HG02588 (cell line): Measurements from ENCODE around the gene TENM4.

ENCODE experiments used
- ATAC-seq: cut with Tn5 transposase; IDR thresholded peaks from one replicate; pipeline ENCODE4 v1.9.1; 2021; ENCODE audit warnings: mild to moderate bottlenecking, moderate library complexity; ENCODE audit not compliant: unreplicated experiment

The TENM4 gene

DNA sequence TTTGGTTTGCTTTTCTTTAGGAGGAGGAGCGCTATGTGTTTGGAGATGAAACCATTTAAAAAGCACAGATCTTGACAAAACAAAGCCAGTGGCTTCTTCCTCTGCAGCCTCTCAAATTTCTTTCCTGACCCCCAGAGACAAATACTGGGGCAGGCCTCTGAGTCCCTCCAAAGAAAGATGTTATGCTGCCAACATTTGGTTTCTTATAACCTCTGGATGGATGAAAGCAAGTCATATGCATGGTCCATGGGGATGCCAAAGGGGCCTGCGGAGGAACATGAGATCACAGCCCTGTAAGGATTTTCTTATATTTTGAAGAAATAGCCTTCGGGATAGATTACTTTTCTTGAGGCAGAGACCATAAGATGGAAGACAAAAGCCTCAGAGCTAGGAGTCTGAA, 179.1 kb downstream of the TENM4 start:
- ATAC-seq: no peak

DNA sequence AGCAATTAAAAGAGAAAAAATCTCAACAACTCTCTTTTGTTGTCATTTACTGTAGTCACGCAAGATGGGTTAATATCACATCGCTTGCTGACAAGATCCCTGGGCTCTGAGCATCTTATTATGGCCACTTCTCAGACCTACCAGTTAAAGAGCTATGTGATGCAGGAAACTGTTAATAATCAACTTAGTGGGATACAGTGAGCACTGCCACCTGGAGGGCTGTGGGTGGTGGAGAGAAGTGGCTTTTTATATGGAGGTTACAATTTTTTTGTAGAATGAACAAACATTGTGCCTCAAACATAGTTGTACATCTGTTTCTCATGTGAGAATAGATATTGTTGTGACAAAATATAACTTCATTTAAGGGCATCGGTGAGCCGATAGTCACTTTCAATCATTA, 181.0 kb downstream of the TENM4 start:
- no peak for ATAC-seq

DNA sequence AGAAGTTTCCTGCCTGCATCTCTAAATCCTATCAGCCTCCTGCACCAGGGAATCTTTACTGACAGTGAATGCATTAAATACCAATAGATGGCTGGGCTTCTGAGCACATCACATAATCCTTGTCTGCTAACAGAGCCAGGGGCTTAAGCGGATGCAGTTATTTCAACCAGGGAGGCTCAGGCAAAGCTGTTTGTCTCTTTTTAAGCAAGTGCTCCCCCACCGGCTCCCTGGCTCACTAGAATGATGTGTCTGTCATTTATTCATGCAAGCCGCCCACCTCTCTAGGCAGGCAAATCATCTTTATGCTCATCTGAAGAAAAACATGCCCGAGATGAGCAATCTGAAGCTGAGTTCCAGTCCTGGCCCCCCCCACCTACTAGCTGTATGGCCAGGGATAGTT, 182.3 kb downstream of the TENM4 start:
- no peak for ATAC-seq

DNA sequence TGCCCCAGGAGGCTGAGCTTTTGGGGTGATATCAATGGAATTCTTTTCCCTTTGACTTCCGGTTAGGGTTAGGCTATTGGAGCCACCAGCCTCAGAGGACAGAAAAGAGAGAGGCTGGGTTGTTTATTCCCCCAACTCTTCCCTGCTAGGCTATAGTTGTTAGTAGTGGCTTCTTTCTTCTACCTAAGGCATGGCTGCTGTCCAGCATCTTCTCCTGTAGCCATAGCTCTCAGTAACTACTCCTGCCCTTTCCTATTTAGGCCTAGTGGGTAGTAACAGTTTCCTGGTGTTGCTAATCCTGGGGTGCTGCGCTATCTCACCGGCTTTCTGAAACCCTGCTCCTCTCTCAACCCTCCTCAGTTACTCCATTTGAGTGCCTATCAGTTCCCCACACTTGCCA, 184.9 kb downstream of the TENM4 start:
- no peak for ATAC-seq

DNA sequence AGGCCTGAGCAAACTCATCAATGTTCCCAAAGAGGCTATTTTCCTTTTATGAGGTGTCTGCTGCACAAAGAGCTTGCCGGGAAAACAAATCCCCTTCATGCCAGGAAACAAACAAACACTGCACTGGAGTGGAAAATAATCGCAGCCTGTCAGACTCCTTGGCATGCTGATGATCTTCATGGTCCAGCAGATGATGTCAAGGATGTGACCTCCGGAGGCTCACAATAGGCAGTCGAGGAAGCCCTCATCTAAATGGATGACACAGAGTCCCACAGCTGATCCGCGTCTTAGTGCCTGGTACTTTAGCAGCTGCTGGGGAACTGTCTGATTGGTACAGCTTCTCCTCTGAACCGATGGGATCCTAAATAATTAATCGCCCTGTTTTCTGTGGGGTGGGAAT, 187.6 kb downstream of the TENM4 start:
- no peak for ATAC-seq

DNA sequence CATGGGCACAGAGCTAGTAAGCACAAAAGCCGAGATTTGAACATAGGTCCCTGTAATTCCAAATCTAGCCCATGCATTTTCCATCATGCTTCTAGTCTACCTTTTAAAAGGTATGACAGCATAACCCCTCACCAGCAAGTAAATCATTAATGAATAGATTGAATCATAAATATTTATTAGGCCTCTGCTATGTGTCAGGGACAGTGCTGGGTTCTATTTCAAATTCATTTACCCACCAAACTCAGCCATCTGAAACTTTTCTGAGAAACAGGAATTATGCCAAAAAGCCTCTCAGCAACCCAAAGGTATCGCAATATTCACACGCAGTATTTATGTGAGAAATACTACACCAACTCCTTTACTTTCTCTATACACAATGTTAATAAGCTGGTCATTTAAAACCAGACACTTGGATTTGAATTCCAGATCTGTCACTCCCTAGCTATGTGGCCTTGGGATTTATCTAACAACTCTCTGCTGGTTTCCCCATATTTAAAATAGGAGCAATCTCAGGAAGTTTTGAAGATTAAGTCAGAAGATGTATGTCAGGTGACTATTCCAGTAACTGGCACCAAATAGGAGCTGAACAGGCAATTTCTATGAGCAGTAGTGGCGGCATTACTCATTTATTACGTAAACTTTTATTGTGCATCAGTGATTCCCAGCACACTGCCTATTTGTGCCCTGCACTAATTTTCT, 191.4 kb downstream of the TENM4 start:
- no peak for ATAC-seq

DNA sequence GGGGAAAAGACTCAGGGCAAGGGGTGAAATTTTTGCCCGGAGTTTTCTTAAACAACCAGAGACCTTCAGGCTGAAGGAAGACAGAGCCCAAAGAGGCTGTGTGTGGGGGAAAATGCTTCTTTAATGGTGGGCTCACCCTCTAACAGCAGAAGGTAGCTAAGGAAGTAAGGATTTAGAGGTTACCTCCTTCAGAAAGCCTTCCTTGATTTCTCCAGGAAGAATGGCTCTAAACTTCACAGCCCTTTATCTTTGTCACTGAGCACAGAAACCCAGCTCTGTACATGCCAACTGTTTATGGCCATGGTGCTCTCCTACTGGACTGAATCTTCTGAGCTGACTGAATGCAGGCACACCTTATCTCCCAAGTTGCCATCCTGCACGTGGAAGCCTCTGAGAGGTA, 196.0 kb downstream of the TENM4 start:
- ATAC-seq: no peak

DNA sequence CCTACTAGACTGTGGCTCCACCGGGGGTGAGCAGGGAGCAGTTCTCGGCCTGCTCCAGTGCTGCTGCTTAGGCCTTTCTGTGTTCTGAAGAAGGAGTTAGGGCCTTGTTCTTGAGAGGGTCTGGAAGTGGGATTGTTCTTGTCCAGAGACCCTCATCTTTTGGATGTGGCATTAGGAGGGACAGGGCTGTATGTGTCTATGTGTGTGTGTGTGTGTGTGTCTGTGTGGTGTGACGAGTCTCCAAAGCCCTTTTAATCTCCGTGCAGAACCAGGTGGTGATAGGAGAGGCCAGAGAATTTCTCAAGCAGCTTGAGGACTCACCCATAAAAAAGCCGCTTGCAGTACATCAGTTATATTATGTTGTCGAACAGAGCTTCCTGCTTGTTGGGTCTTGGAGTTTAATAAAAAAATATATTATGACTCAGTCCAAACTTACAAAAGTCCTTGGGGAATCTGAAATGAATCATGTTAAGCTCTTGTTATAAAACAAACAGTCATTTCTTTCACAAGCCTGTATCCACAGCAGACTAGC, 196.5 kb downstream of the TENM4 start:
- no peak for ATAC-seq

DNA sequence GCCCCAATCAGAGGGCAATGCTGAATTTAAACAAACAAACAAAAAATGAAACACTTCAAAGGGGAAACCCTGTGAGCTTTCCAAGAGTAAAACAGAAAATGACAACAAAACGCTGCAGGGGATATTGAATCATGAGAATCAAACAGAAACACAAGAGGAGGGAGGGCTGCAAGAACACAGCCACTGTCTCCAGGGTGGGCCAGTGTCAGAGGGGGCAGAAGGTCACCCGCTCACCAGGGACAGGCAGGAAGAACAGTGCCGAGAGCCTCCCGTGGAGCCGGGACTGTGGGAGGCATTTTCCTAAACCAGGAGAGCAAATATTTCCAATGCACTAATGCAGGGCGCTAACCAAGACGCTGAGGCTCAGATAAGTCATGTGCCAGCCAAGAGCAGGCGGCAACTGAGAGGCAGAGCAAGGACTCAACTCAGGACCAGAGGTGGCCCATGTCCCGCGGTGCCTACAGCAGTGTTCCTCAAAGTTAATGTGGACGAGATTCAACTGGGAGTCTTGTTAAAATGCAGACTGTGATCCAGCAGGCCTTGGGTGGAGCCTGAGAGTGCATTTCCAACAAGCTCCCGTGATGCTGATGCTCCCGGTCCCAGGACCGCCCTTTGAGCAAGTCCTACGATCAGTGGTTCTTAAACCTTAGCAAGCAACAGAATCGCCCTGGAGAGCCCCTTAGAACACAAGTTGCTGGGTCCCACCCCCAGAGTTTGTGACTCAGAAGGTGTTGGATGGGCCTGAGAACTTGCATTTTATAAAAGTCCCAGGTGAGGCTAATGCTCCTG, 197.2 kb downstream of the TENM4 start:
- no peak for ATAC-seq

DNA sequence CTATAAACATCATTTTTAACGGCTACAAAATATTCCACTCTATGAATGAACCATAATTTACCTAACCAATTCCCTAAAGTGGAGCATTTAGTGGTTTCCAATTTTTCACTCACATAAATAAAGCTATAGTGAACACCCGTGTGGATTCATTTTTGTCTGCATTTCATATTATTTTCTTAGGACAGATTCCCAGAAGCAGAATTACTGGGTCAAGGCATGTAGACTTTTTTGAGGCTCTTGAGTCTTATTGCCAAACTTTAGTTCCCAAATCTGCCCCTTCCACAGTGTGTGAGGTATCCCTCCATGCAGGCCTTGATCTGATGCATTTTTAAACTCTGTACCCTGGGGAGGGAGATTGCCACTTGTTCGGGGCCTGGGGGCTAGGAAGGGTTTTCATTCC, 198.2 kb downstream of the TENM4 start:
- no peak for ATAC-seq

DNA sequence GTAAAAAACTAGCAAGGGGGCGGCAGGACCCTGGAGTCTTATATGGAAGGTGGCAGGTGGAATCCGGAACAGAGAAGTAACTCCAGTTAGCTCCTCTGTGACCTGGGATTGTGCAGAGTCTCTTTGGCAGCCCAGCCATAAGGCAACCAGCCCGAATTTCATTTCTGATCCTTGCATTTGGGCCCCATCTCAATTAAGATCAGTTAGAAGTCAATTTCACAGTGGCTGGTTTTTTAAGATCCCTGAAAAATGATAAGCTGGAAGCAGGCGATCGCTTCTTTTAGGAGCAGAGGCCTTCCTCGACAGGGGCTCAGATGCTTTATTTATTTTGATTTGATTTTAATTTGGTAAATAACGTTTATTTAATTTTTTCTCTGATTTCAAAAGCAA, 199.0 kb downstream of the TENM4 start:
- ATAC-seq: no peak

DNA sequence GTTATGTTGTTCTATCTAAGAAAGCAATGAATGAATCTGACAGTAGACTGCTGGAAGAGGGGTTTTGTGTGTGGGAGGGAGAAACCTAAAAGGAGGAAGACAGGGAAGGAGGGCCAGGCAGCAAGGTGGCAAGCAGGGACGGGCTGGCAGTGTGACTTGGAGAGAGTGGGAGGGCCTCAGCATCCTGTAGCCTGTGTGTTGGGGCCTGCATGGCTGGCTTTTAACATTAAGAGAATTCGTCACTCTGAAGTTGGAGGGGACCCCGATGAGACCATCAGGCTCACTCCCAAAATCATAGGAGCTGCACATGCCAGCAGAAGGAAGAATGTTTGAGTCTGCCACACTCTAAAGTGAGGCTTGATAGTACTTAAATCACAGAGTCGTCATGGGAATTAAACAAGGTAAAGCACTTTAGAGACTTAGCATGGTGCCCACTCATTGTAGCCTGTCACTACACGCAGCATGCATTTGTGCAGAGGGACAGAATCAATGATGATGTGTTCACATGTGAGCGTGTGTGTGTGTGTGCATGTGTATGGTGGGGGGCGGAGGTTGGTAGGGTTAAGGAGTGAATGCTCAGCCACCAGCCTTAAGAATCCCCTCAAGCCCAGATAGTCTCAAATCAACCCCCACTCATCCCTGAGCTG, 199.5 kb downstream of the TENM4 start:
- ATAC-seq: no peak

DNA sequence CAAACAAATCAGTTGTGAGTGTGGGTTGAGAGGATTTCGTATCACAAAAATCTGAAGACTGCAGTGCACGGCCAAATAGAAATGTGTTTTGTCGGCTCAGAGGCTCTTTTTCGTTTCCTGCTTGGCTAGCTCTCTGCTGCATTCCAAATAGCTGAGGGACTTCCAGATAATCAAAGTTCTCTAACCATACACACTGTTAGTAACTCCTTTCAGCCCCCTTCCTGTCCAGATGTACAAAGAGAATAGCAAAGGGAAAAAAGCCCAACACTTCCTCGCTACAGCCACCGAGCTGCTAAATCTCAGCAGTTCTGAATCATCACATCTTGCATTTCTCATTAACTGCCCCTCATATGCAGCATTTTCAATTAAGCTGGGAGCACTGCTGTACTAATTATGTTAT, 203.1 kb downstream of the TENM4 start:
- no peak for ATAC-seq

DNA sequence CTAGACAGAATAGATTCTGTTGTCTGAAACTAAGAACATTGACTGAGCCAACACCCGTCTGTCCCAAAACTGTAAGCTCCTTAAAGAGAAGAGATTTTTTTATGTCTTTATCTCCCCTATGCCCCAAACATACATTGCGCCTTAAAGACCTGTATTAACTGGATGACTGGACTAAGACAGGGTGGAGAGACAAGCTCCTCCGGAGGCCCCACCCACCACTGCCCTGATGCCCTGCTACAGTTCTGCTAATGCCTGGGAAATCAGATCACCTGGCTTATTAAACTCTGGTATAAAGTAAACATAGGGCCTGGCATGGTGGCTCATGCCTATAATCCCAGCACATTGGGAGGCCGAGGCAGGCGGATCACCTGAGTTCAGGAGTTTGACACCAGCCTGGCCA, 203.7 kb downstream of the TENM4 start:
- no peak for ATAC-seq

DNA sequence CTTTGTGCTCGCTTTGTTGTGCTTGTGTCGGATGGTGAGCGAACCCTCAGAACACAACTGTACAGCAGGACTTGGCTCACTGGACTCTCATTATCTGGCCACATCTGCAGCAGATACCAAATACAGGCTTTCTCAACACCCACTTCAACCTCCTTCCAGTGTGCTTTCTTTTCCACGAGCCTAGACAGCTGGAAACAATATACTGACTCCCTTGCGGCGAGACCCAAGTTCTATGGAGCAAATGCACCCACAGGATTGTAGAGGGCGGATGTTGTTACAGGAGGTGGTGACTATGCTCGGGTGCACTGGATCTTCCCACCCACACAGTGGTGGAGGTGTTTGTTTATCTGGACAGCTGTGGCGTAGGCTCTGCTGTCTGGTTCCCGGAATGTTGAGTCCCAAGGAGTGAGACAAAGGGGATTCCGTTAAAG, 204.3 kb downstream of the TENM4 start:
- ATAC-seq: no peak

DNA sequence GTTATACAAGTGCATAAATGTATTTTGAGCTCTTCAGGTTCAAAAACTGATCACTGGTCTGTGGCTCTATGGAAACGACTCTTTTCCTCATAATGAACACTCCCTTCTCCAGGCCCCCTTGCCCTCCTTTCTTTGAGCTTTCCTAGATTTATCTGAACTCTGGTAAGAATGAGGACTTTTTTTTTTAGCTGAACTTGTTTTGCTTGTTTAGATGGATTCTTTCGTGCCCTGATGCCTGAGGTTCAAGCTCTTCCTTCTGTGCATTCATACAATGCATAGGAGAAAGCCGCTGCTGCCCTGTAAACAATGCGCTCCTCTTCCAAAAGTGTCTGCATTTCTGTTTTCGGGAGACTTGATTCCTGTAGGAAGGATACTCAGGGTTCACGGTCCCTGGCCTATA, 205.1 kb downstream of the TENM4 start:
- no peak for ATAC-seq

DNA sequence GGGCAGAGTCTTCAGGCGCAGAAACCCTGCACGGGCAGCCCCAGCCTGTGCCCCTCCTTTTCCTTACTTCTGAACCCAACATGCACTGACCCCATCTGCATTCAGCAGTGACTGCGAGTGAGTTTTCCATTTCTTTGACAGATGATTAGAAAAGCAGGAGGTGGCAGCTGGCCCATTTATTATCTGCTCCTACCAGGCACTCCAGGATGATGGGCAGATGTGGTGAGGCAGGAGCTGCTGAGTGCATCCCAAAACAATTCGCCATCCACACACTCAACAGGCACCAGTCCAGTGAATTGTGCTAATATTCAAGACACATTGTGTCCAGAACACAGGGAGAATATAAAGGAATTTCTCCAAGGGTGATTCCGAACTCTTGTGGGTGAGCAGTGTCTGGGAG, 208.5 kb downstream of the TENM4 start:
- no peak for ATAC-seq

DNA sequence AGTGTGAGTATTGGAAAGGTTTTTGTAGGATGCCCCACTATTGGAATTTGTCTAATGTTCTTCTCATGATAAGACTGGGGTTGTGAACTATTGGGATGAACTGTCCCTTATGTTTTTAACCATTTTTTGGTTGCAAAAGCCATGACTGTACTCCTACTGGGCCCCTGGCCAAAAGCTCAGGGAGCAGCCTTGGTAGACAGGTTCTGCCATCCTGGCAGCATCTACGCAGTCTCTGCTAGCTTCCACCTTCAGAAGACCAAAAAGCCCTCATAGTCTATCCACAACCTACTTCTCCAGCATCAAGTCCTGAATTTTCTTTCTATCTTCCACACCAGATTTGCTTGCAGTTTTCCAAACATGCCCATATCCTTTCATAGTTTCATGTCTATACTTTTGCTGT, 211.8 kb downstream of the TENM4 start:
- ATAC-seq: no peak

DNA sequence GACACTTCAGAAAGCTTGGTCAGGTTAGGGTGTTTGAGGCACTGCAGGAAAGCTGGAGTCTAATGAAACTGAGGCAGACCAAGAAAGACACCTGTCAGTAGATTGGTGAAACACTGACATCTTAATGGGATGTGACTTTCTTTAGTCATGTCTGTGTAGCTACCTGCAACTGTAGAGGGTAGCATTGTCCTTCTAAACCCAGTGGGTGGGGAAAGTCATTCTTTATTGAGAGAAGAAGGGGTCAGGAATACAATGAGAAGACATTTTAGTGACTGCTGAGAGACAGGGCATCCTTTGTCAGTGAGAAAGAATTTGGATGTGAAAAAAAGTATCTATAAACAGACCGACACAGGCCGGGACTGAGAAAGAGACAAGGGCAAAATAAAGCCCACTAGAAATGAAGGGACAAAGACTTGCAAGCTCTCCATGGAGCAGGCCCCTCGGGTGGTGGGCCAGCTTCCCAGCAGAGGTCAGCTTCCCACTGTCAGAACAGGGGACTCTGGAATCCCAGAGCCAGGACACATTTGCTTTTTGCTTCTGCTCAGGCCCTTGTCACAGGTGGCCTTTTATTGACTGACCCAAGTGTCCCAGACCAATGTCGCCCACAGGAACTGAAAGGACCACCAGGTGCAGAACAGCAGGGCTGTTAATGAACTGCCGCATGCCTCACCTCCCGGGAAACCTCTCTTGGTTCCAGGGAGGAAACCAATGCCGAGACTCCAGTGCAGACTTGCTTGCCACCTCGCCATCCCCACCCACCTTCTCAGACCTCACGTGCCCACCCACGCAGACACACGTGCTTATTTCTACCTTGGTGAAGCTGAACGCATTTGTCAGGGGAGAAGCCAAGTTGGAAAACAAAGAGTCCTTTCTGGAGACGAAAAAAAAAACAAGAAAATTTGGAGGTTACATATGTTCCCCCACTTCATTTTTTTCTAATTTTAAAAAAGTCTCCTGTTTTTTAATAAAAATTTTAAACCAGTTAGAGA, 212.8 kb downstream of the TENM4 start:
- no peak for ATAC-seq

DNA sequence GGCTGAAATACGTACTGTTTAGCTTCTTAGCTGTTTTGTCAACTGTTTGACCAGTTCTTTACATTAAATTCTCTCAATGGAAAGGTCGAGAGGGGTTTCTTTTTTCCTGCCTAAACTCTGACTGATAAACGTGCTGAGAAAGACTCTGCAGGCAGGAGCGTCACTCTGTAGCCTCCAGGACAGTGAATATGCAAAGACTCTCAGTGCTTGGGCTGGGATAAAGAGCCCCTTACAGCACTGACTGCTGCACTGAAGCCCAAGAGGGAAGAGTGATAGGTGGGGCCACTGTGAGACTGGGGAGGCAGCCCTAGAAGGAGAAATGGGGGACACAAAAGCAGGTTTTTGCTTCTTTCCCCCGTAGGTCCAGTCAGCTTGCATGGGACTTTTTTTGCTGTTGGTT, 213.5 kb downstream of the TENM4 start:
- no peak for ATAC-seq

DNA sequence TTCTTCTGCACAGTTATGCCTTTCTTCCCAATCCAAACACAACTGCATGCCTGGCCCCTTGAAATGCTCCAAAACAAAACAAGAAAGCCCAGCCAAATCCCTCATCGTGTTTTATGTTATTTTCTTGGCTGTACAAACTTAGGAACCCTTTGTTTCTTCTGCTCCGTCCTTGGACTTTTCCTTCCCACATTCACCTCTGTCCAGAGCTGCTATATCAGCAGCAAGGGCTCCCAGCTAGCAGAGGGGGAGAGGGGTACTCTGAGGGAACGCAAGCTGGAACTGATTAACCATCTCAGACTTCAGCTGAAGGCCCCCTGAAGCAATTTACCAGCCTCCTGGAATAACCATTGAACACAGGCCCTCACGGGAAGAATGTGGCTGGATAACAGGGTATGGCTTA, 214.7 kb downstream of the TENM4 start:
- no peak for ATAC-seq
